Stimulated activated CD4-positive, alpha-beta T cell treated with anti-CD3 and anti-CD28 coated beads, Interleukin-1b, Interleukin-23, amount 100 ng/mL, for 1 hour (primary cell): ENCODE data around the gene RALGAPB.
"Not testable (repeated sequence)": the region's sequence is repeated elsewhere in the genome, so short reads cannot be mapped to it uniquely, and the experiment has no call there.

ENCODE experiments used
- DNase-seq, 2 donors: peaks; one replicate each; pipeline ENCODE4 v3.0.0-alpha.2; 2020; ENCODE audit warnings: low read depth in 2 of 2

The RALGAPB gene

DNA sequence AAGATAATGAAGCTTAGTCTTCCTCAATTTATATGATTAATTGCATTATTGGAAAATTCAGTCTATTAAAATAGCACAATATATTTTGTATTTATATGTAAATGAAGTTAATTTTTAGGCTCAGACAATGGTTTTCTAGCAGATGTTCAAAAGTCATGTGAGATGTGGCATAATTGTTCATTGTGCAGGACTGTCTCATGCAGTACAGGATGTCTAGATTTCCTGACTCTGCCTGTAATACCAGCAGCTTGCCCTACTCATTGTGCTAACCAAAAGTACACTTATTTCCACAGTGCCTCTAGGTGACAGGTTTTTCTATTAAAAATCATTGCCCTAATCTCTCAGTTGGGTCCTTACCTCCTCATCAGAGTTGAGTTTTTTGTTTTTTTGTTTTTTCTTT, 12.4 kb downstream of the RALGAPB start:
- DNase-seq = no peak

DNA sequence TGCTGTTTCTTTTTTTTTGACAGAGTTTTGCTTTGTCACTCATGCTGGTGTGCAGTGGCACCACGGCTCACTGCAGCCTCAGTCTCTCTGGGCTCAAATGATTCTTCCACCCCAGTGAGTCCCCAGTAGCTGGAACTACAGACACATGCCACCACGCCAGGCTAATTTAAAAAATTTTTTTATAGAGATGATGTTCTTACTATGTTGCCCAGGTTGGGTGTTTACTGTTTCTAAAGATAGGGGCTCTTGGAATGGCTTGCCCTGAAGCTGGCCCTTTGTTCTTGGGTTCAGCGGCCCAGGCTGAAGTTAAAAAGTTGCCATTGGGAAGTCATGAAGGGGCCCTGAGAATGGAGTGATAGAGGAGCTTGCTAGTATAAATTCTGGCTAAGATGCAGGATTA, 16.5 kb downstream of the RALGAPB start:
- DNase-seq = no peak

GRCh38 chr20:38497246-38497935, 24.7 kb downstream of the RALGAPB start:
- DNase-seq = no peak

DNA sequence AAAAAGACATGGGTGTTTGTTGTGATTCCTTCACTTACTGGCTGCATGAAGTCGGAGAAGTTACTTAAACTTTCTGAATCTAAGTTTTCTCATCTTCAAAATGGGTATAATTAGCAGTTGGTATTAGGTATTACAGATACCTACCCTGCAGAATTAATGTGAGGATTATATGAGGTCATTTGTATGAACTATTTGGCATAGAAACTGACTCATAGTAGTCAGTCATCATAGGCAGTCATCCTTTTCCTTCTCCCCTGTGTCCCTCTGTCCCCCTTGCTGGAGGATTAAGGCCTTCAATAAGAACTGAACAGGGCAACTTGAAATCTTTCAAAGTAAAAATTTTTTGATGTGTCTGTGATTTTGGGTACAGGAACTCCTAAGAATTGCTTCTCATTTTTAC, 26.3 kb downstream of the RALGAPB start:
- no peak for DNase-seq

DNA sequence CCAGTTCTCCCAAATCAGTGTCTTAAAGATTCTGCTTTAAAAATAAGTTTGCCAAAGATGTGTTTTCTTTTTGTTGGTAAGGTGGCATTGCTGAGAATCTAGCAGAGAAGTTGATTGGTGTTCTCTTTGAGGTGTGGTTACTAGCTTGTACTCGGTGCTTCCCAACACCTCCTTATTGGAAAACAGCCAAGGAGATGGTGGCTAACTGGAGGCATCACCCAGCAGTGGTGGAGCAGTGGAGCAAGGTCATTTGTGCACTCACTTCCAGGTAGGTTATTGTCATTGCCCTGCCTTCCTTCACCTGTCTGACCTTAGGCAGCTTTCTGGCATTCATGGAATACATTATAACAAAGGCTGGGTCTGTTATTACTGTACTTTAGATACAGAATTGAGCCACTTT, 26.7 kb downstream of the RALGAPB start:
- no peak for DNase-seq

GRCh38 chr20:38501858-38502436, 29.3 kb downstream of the RALGAPB start:
- no peak for DNase-seq

DNA sequence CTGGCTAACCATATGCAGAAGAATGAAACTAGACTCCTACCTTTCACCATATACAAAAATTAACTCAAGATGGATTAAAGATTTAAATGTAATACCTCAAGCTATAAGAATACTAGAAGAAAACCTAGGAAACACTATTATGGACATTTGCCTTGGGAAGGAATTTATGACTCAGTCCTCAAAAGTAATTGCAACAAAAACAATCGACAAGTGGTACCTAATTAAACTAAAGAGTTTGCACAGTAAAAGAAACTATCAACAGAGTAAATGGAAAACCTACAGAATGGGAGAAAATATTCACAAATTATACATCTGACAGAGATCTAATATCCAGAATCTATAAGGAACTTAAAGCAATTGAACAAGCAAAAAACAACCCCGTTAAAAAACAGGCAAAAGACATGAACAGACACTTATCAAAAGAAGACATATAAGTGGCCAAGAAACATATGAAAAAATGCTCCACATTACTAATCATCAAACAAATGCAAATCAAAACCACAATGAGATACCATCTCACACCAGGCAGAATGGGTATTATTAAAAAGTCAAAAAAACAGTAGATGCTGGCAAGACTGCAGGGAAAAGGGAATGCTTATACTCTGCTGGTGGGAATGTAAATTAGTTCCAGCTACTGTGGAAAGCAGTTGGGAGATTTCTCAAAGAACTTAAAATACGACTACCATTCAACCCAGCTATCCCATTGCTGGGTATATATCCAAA, 31.9 kb downstream of the RALGAPB start:
- no peak for DNase-seq

- DNase-seq = no peak
Observed at GRCh38 chr20:38505091-38505455, 32.4 kb downstream of the RALGAPB start.

DNA sequence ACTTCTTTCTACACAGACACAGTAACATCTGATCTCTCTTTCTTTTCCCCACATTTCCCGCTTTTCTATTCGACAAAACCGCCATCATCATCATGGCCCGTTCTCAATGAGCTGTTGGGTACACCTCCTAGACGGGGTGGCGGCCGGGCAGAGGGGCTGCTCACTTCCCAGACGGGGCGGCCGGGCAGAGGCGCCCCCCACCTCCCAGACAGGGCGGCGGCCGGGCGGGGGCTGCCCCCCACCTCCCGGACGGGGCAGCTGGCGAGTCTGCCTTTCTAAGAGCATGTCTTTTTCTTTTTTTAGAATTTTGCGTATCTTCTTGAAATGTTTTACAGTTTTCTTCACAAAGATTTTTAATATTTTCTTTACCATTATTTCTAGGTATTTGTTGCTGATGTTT, 39.1 kb downstream of the RALGAPB start:
- DNase-seq = not testable (repeated sequence)

GRCh38 chr20:38514185-38514584, 41.5 kb downstream of the RALGAPB start:
- no peak for DNase-seq

DNA sequence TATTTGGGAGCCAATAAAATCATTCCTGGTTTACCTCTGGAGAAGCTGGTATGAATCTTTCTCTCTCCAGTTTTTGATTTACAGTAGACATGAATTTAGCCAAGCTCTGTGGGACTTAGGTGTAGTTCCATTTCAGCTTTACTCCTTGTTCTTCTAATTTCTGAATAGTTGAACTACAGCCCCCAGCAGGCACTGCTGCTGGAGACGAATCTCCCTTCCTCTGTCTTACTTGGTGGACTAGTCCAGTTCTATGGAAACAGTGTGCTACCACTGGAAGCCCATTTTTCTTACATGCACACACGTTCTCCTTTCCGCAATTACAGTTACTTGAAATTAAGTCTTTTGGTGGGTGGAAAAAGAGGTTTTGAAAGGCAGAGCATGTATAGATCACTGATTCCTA, 42.3 kb downstream of the RALGAPB start:
- DNase-seq = no peak

- no peak for DNase-seq
Observed at GRCh38 chr20:38515631-38516030, 43.0 kb downstream of the RALGAPB start.

GRCh38 chr20:38519426-38519825, 46.8 kb downstream of the RALGAPB start:
- no peak for DNase-seq

- DNase-seq = no peak
Observed at GRCh38 chr20:38520261-38520660, 47.6 kb downstream of the RALGAPB start.

DNA sequence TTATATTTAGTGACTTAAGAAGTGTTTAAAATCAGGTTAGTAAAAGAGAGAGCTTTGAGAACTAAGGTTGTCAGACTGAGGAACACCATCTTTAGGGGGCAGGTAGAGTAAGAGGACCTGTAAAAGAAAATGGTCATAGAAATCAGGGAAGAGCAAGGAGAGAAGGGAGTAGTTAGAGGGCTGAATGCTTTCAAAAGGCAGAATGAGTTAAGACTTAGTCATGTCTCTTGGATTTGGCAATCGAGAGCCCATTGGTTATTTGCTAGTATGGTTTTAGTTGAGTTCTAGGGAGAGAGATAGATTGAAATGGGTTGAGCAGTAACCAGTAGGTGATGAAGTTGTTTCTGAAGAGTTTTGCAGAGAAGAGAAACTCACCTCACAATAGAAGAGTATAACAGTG, 51.1 kb downstream of the RALGAPB start:
- no peak for DNase-seq

- DNase-seq = no peak
Observed at GRCh38 chr20:38528167-38528566, 55.5 kb downstream of the RALGAPB start.

DNA sequence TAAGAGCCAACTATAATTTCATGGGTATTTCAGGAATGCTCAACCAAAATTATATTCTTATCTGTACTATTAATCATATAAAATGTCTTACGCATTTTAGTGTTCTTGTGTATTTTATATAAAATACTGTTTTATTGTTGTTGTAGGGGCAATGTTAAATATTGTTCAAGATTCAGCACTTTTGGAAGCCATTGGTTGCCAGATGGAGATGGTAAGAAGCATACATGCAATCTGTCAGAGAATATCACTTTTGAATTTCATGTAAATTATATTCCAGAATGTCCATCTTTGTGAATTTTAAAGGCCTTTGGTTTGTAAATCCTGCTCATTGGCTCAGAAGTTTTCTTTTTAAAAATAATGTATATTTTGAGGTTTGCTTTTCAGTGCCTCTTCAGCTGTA, 58.4 kb downstream of the RALGAPB start:
- DNase-seq = no peak

DNA sequence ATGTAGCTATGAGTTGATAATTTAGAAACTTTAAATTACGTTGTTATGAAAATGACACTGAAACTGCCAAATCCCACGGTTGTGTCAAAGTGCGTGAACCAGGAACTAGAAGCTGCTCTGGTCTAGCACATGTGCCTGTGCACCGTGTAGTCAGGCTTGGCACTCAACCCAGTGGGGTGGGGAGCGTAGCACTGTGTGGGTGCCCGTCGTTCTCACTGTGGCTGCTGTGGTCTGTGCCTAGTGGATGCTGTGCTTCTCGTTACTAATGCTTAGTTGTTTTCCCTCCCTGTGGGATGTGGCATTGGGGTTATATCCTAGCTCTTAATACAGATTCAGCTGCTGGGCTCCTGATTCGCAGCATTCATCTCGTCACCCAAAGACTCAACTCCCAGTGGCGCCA, 62.1 kb downstream of the RALGAPB start:
- no peak for DNase-seq

DNA sequence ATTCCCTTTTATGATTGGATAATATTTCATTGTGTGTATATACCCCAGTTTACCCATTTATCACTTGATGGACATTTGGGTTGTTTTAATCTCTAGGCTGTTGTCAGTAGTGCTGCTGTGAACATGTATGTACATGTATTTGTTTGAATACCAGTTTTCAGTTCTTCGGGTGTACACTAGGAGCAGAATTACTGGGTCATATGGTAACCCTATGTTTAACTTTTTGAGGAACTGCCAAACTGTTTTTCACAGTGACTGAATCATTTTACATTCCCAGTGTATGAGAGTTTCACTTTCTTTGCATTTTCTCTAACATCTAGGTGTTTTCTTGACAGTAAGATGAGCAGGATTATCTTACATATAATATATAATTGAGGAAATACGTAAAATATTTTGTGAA, 63.7 kb downstream of the RALGAPB start:
- DNase-seq = no peak

DNA sequence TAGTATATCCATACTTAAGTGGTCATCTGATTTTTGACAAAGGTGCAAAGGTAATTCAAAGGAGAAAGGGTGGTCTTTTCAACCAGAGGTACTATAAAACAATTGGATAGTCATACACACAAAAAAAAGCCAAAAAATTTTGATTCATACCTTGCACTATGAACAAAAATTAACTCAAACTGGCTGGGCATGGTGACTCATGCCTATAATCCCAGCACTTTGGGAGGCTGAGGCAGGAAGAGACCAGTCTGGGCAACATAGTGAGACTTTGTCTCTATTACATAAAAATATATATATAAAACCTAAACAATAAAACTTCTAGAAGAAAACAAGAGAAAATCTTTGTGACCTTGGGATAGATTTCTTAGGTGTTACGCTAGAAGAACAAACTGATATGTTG, 64.5 kb downstream of the RALGAPB start:
- DNase-seq = no peak

DNA sequence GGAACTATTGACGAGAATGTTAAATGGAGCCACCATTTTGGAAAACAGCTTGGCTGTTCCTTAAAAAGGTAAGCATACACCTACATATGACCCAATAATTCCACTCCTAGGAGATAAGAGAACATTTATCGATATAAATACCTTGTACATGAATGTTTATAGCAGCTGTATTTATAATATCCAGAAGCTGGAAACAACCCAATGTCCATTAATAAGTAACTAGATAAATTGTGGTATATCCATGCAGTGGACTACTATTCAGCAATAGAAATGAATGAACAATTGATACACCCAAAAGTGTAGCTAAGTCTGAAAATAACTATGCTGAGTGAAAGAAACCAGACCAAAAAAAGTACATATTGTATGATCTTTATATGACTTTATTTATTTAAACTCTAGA, 66.1 kb downstream of the RALGAPB start:
- DNase-seq = no peak

GRCh38 chr20:38543014-38543906, 70.6 kb downstream of the RALGAPB start:
- DNase-seq = no peak
